ENCODE data around the gene ADRA2B.

Gene ADRA2B

DNA sequence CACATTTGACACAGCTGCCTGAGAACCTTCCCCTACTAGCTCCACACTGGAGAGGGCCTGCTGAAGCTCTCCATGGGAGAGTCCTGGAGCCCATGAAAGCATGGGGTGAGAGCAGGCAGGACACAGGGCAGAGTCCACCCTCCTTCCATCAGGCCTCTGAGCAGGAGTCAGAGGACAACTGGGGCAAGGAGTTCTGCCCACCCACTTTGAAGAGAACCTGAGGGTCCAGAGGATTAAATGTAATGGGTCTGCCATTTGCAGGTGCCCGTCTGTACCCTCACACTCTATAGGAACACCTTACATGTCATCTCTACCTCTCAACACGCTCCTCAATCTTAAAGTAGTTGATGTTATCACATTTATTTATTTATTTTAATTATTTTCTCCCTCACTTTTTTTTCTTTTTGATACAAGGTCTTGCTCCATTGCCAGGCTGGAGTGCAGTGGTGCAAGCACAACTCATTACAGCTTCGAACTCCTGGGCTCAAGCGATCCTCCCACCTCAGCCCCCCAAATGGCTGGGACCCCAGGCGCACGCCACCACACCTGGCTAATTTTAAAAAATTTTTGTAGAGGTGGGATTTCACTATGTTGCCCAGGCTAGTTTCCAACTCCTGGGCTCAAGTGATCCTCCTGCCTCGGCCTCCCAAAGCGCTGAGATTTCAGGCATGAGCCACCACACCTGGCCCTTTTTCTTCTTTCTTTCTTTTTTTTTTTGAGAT lies 10.2 kb downstream of the ADRA2B start:
- TF ChIP-seq, protein P1, sequence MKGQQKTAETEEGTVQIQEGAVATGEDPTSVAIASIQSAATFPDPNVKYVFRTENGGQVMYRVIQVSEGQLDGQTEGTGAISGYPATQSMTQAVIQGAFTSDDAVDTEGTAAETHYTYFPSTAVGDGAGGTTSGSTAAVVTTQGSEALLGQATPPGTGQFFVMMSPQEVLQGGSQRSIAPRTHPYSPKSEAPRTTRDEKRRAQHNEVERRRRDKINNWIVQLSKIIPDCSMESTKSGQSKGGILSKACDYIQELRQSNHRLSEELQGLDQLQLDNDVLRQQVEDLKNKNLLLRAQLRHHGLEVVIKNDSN (IDR thresholded peaks at IDR 0.05) = no peak
- TF ChIP-seq NFIC (IDR thresholded peaks at IDR 0.05) = no peak
- TF ChIP-seq YY1 (IDR thresholded peaks at IDR 0.05; ENCODE audit: low read depth) = no peak
- no peak for TF ChIP-seq MAX (IDR thresholded peaks at IDR 0.05)

DNA sequence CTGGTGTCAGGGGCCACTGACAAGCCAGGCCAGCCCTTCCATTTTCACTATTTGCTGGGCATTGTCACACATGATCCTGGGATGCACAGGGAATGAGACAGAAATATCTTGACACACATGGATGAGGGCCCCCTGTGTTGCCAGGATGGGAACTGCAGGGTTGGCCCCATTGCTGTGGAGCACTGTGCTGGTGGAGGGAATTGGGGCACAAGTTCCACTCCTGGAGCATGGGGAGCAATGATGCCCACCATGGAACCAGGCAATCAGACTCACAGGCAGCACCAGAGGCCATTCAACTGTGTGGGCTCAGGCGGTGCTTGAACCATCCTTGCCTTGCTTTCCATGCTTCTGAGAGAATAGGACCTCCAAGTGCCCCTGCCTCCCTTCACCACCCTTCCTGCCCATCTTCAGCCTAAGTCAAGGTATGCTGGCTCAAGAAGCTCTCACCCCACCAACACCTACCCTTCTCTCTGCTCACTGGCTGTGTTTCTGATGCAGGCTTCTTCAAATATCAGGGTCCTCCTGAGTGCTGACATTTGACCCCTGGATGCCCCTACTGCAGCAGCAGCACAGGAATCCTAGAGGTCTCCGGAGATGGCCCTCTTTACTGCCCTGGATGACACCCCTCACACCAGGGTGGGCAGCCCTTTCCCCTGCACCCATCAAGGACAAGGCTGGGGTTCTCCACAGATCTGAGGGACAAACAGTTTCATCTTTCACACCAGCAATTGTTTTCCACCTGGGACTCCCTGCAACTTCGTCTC lies 11.0 kb downstream of the ADRA2B start:
- TF ChIP-seq EP300 (IDR thresholded peaks at IDR 0.05; ENCODE audit: borderline replicate concordance) = no peak
- no peak for TF ChIP-seq RAD21 (IDR thresholded peaks at IDR 0.05; ENCODE audit: low read depth)
- TF ChIP-seq NFIC (IDR thresholded peaks at IDR 0.05) = no peak
- TF ChIP-seq MAX (IDR thresholded peaks at IDR 0.05) = no peak
- no peak for TF ChIP-seq TCF12 (IDR thresholded peaks at IDR 0.05; ENCODE audit: low read depth)
- no peak for TF ChIP-seq EGR1 (IDR thresholded peaks at IDR 0.05)
- TF ChIP-seq CEBPB (IDR thresholded peaks at IDR 0.05) = no peak
- no peak for TF ChIP-seq TEAD4 (IDR thresholded peaks at IDR 0.05)
- TF ChIP-seq YY1 (IDR thresholded peaks at IDR 0.05; ENCODE audit: low read depth) = no peak
- TF ChIP-seq, protein P1 (IDR thresholded peaks at IDR 0.05) = no peak
- TF ChIP-seq TAF1 (IDR thresholded peaks at IDR 0.05; ENCODE audit: low read depth) = no peak
- no peak for TF ChIP-seq FOXM1 (IDR thresholded peaks at IDR 0.05; ENCODE audit: borderline replicate concordance, low read depth)
- TF ChIP-seq CREB1 (IDR thresholded peaks at IDR 0.05; ENCODE audit: low read depth) = no peak
- TF ChIP-seq, protein P2, sequence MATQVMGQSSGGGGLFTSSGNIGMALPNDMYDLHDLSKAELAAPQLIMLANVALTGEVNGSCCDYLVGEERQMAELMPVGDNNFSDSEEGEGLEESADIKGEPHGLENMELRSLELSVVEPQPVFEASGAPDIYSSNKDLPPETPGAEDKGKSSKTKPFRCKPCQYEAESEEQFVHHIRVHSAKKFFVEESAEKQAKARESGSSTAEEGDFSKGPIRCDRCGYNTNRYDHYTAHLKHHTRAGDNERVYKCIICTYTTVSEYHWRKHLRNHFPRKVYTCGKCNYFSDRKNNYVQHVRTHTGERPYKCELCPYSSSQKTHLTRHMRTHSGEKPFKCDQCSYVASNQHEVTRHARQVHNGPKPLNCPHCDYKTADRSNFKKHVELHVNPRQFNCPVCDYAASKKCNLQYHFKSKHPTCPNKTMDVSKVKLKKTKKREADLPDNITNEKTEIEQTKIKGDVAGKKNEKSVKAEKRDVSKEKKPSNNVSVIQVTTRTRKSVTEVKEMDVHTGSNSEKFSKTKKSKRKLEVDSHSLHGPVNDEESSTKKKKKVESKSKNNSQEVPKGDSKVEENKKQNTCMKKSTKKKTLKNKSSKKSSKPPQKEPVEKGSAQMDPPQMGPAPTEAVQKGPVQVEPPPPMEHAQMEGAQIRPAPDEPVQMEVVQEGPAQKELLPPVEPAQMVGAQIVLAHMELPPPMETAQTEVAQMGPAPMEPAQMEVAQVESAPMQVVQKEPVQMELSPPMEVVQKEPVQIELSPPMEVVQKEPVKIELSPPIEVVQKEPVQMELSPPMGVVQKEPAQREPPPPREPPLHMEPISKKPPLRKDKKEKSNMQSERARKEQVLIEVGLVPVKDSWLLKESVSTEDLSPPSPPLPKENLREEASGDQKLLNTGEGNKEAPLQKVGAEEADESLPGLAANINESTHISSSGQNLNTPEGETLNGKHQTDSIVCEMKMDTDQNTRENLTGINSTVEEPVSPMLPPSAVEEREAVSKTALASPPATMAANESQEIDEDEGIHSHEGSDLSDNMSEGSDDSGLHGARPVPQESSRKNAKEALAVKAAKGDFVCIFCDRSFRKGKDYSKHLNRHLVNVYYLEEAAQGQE (IDR thresholded peaks at IDR 0.05; ENCODE audit: low read depth) = no peak
- no peak for TF ChIP-seq ZBTB7A (IDR thresholded peaks at IDR 0.05; ENCODE audit: low read depth)

DNA sequence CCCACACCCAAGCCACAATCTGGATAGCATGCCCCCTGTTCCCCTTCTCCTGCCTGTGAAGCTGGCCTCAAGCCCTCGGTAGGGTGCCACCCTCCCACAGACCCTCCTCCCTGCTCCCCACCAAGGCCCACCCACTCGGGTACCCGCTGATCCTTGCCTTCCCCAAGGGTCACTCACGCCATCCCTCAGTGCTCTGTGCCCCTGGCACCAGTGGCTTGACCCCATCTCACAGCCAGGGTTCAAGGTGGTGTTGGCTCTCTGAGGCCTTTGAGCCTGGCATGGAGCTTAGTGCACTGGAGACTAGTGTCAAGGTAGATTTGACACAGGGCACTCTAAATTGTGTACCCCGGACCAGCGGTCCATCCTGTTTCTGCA lies 11.9 kb downstream of the ADRA2B start:
- no peak for TF ChIP-seq CEBPB (IDR thresholded peaks at IDR 0.05)
- TF ChIP-seq EP300 (IDR thresholded peaks at IDR 0.05; ENCODE audit: borderline replicate concordance) = no peak
- TF ChIP-seq EGR1 (IDR thresholded peaks at IDR 0.05) = no peak
- TF ChIP-seq TEAD4 (IDR thresholded peaks at IDR 0.05) = no peak
- no peak for TF ChIP-seq TAF1 (IDR thresholded peaks at IDR 0.05; ENCODE audit: low read depth)
- no peak for TF ChIP-seq CREB1 (IDR thresholded peaks at IDR 0.05; ENCODE audit: low read depth)
- TF ChIP-seq FOXM1 (IDR thresholded peaks at IDR 0.05; ENCODE audit: borderline replicate concordance, low read depth) = no peak
- no peak for TF ChIP-seq ZBTB7A (IDR thresholded peaks at IDR 0.05; ENCODE audit: low read depth)
- TF ChIP-seq, protein P1 (IDR thresholded peaks at IDR 0.05) = no peak
- TF ChIP-seq YY1 (IDR thresholded peaks at IDR 0.05; ENCODE audit: low read depth) = no peak
- no peak for TF ChIP-seq NFIC (IDR thresholded peaks at IDR 0.05)

- TF ChIP-seq, protein P1 (IDR thresholded peaks at IDR 0.05) = no peak
- TF ChIP-seq MAX (IDR thresholded peaks at IDR 0.05) (no peak), YY1 (IDR thresholded peaks at IDR 0.05; ENCODE audit: low read depth) (no peak), ZBTB7A (IDR thresholded peaks at IDR 0.05; ENCODE audit: low read depth) (no peak), EP300 (IDR thresholded peaks at IDR 0.05; ENCODE audit: borderline replicate concordance) (no peak), NFIC (IDR thresholded peaks at IDR 0.05) (no peak), TAF1 (IDR thresholded peaks at IDR 0.05; ENCODE audit: low read depth) (no peak), FOXM1 (IDR thresholded peaks at IDR 0.05; ENCODE audit: borderline replicate concordance, low read depth) (no peak), RAD21 (IDR thresholded peaks at IDR 0.05; ENCODE audit: low read depth) (no peak), CEBPB (IDR thresholded peaks at IDR 0.05) (no peak), TEAD4 (IDR thresholded peaks at IDR 0.05) (no peak), TCF12 (IDR thresholded peaks at IDR 0.05; ENCODE audit: low read depth) (no peak), CREB1 (IDR thresholded peaks at IDR 0.05; ENCODE audit: low read depth) (no peak), EGR1 (IDR thresholded peaks at IDR 0.05) (no peak)
- TF ChIP-seq, protein P2 (IDR thresholded peaks at IDR 0.05; ENCODE audit: low read depth) = no peak
Measured at GRCh38 chr2:96103761-96104486, 12.4 kb downstream of the ADRA2B start.
